Activated CD8-positive, alpha-beta memory T cell treated with anti-CD3 and anti-CD28 coated beads, Interleukin-2, amount 50 U/mL, for 48 hours (primary cell): Measurements from ENCODE around the gene WBP4.
A peak's percentile ranks its signal among the peaks of the same experiment; 100 is the strongest.
"Not testable (repeated sequence)": the region's sequence is repeated elsewhere in the genome, so short reads cannot be mapped to it uniquely, and the experiment has no call there.

Source experiments
- DNase-seq: peaks from one replicate; pipeline ENCODE4 v3.0.0-alpha.2; 2020

WBP4 gene

DNA sequence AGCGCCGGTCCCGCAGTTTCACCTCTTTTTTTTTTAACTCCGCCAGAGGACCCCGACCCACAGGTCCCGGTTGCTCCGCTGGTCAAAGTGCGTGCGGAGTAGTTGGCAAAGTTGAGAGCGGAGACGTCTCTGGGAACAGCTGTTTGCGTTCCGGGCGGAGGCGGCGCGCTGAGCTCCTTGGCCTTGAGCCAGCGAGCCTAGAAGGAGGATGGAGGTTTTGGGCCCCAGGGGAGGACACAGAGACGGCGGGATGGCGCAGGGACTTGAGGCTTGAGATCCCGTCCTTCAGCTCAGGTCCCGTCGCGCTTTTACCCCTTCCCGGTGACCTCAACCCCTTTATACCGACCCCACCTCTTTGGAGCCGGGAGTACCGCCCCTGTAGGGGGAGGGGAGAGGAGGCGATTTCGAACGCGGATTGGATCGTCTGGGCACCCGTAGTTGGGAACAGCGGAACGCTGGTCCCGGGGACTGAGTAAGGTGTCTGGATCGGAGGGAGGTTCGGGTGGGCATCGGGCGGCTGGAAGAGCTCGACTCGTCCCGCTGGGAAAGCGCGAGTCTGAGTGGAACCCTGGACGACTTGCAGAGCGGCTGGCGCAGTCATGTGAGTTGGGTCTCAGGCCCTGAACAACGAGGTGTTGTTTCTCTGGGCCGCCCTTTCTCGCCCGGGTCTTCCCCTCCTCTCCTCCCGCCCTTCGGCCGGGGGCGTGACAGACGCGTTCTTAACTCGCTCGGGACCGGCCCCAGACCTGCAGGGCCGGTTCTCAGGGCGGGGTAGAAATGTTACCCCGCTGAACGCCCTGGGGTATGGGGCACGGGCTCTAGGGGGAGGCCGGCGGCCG, at the start of gene WBP4:
Gene WBP4 (plus strand): TSS at position 435 of the 839 bp plus-strand sequence. CDS start 165 bp downstream, at position 600.
- DNase-seq, result peak; percentile 92

- DNase-seq, result no peak
Measured at GRCh38 chr13:41012536-41012935, 48.8 kb upstream of the WBP4 start.

GRCh38 chr13:41013835-41014234, 47.5 kb upstream of the WBP4 start:
- DNase-seq, result no peak

DNA sequence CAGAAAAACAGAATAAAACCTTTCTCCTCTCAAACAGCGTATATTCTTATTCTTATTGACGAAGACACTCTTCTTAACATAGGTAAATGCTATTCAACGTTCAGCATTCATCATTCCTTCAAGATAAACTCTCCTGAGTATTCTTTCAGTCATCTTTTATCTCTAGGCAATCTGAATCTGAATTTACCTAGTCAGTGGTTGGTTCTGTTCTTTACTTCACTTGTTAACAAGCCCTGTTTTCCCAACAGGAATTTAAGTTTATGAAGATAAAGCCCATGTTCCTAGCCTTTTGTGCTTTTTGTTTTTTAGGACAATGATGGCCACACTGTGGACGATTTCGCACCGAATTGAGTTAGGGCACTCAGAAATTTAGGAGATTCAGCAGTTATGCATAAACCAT, 45.4 kb upstream of the WBP4 start:
- DNase-seq, result no peak

GRCh38 chr13:41017159-41017558, 44.1 kb upstream of the WBP4 start:
- DNase-seq, result no peak

- no peak for DNase-seq
Measured at GRCh38 chr13:41017817-41018601, 43.3 kb upstream of the WBP4 start.

DNA sequence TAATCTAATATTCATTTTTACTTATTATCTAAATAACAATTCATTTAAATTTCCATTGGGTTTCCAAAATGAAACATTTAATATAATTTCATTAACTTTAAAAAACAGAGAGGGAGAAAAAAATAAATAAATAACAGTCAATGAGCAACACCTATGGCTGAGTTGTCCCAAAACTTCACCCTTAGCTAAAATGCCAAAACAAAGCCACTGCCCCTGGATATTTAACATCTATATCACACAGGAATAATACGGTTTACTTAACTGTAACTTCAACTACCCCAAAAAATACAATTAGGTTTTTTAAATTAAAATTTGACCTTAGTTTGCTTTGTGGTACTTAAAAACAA, 42.7 kb upstream of the WBP4 start:
- no peak for DNase-seq

GRCh38 chr13:41019011-41019487, 42.3 kb upstream of the WBP4 start, which contains the start of gene ELF1:
ELF1 (minus strand) TSS chr13:41019316; CDS start chr13:40982054, 37,262 bp downstream.
- no peak for DNase-seq

GRCh38 chr13:41019578-41020347, 41.5 kb upstream of the WBP4 start:
- DNase-seq, result no peak

DNA sequence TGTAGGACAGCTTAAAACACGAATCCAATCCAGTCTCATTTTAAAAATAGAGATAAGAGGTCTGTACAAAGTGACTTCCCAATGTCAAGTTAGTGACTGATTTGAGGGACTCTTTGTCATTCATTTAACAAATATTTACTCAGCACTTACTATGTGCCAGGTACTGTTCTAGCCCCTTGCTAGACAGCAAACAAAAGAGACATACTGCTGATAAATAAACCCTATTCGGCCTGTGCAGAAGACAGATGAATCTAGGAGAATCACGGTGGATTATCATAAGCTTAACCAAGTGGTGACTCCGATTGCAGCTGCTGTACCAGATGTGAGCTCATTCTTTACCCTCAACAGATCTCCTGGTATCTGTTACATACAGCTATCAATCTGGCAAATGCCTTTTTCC, 35.8 kb upstream of the WBP4 start:
- DNase-seq, result no peak

DNA sequence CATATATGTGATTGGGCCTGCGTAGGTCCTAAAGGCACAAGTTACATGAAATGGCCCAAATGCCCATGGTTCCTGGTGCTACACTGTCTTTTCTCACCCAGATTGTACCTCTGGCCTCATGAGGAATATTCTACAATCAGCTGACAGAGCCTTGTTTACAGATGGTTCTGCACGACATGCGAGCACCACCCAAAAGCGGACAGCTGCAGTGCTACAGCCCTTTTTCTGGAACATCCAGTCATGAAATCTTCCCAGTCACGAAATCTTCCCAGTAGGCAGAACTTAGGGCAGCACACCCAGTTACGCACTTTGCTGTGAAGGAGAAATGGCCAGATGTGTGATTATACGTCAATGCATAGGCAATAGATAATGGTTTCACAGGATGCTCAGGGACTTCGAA, 34.5 kb upstream of the WBP4 start:
- DNase-seq, result no peak

- no peak for DNase-seq
Measured at GRCh38 chr13:41028051-41028450, 33.3 kb upstream of the WBP4 start.

DNA sequence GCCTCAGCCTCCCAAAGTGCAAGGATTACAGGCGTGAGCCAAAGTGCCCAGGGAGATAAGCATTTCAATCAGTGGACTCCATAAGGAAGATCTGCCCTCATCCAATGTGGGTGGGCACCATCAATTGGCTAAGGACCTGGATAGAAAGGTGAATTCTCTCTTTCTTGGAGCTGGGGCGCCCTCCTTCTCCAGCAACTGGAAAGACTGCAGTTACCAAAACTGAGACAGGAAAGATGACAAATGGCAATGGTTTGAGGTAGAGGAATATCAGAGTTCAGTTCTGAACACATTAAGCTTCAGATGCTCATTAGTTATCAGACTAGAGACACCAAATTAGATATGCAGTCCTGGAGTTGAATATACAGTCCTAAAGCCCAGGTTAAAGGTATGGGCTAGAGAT, 31.7 kb upstream of the WBP4 start:
- DNase-seq, result no peak

- DNase-seq, result no peak
Measured at GRCh38 chr13:41032691-41033376, 28.5 kb upstream of the WBP4 start.

GRCh38 chr13:41034382-41034781, 26.9 kb upstream of the WBP4 start:
- DNase-seq, result no peak

DNA sequence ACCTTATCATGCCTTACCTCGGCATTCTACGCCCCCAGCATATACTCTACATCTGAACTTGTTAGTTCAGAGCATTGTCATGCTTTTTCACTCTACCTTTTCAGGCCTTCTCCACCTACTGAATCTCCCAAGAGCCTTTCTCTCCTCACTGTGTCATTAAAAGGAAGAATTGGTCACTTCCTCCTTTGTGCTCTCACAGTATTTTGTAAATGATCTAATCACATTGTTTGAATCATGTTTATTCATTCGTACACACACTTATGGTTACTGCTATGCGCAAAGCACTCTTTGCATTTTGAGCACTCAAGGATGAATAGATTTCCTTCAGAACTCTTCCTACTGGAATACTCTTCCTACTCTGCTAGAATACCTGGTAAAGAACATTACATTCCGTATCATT, 26.4 kb upstream of the WBP4 start:
- no peak for DNase-seq

DNA sequence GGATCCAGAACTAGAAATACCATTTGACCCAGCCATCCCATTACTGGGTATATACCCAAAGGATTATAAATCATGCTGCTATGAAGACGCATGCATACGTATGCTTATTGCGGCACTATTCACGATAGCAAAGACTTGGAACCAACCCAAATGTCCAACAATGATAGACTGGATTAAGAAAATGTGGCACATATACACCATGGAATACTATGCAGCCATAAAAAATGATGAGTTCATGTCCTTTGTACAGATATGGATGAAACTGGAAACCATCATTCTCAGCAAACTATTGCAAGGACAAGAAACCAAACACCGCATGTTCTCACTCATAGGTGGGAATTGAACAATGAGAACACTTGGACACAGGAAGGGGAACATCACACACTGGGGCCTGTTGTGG, 24.8 kb upstream of the WBP4 start:
- not testable (repeated sequence) for DNase-seq

DNA sequence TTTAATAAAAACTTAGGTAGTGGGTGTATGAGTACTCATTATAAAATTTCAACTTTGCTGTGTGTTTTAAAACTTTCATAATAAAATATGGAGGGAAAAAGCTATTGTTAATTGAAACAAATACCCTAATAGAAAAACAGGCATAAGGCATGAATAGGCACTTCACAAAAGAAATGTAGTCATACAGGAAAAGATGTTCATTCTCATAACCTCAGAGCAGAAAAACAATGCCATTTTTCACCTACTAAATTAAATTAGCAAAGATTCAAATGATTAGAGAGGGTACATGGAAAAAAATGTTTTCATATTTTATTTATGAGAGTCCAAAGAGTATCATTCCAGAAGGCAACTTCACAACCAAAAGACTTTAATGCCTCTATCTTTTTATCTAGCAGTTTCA, 21.6 kb upstream of the WBP4 start:
- no peak for DNase-seq

DNA sequence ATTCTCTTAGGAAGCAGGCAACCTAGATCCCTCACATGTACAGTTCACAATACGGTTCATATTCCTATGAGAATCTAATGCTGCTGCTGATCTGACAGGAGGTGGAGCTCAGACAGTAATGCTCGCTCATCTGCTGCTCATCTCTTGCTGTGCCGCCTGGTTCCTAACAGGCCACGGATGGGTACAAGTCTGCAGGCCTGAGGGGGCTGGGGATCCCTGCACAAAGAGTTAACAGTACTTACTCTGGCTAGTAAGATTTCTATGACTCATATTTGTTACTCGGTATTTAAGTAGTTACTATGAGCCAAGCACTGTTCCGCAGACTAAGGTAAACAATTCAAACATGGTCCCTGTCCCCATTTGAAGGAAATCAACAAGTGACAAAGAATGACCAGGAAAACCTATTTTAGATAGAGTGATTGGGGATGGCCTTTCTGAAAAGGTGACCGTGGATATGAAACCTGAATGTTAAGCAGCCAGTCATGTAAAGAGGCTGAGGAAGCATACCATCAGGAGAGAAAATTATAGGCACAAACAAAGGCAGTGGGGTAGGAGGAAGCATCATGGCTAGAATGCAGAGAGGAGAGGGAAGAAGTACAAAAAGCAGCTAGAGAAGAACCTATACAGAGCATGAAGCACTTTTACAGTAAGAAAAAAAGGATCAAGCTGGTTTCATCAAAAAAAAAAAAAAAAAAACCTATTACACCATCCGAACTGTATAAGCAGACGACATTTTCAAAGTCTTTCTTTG, 20.6 kb upstream of the WBP4 start:
- DNase-seq, result no peak

DNA sequence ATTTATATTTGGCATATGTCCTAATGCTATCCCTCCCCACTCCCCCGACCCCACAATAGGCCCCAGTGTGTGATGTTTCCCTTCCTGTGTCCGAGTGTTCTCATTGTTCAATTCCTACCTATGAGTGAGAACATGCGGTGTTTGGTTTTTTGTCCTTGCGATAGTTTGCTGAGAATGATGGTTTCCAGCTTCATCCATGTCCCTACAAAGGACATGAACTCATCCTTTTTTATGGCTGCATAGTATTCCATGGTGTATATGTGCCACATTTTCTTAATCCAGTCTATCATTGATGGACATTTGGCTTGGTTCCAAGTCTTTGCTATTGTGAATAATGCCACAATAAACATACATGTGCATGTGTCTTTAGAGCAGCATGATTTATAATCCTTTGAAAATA, 18.9 kb upstream of the WBP4 start:
- not testable (repeated sequence) for DNase-seq

- DNase-seq, result no peak
Measured at GRCh38 chr13:41048640-41049039, 12.7 kb upstream of the WBP4 start.
